AG09319 (cell line): ENCODE results near the gene FBXL20.

Experiments used
- DNase-seq: peaks from one replicate; pipeline ENCODE4 v3.0.0-alpha.2; 2010; ENCODE audit warnings: low read depth; ENCODE audit errors: extremely low read depth
- TF ChIP-seq, protein P1 (sequence below): IDR thresholded peaks from 2 replicates; pipeline ENCODE4 v1.5.1; 2011; ENCODE audit warnings: low read depth, mild to moderate bottlenecking, inconsistent platforms, low read length, moderate library complexity

FBXL20 gene

DNA sequence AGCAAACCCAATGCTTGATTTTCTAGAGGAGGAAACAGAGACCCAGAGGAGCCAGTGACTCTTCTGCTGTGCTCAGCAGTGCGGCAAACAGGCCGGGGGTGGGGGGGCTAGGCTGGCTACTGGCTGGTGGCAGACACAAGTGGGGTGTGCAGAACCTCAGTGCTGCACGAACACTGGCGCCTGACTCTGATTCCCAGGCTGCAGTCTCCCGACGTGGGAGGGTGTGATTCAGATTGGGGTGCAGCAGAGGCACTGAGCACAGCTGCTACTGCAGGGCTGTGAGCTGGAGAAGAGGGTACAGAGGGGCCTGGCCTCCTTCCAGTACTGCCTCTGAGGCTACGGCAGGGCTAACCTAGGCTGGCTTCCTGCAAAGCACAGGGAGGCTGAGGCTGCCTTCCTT lies 193.3 kb downstream of the FBXL20 start:
- TF ChIP-seq, protein P1, sequence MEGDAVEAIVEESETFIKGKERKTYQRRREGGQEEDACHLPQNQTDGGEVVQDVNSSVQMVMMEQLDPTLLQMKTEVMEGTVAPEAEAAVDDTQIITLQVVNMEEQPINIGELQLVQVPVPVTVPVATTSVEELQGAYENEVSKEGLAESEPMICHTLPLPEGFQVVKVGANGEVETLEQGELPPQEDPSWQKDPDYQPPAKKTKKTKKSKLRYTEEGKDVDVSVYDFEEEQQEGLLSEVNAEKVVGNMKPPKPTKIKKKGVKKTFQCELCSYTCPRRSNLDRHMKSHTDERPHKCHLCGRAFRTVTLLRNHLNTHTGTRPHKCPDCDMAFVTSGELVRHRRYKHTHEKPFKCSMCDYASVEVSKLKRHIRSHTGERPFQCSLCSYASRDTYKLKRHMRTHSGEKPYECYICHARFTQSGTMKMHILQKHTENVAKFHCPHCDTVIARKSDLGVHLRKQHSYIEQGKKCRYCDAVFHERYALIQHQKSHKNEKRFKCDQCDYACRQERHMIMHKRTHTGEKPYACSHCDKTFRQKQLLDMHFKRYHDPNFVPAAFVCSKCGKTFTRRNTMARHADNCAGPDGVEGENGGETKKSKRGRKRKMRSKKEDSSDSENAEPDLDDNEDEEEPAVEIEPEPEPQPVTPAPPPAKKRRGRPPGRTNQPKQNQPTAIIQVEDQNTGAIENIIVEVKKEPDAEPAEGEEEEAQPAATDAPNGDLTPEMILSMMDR, result no peak
- DNase-seq, result no peak

DNA sequence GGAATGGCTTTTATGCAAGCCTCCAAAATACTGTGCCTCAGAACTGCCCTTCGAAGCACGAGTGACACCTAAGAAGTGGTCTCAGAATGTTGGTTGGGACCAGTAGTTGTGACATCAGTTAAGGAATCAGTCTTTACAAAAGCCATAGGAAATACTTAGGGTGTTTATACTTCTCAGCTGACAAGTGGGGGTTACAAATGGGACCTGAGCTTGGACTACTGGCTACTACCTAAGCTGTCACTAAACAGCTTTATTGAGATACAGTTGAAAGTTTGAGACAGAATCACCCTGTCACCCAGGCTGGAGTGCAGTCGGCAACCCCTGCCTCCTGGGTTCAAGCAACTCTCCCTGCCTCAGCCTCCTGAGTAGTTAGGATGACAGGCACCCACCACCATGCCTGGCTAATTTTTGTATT lies 196.3 kb downstream of the FBXL20 start:
- DNase-seq, result no peak
- TF ChIP-seq, protein P1, result no peak

DNA sequence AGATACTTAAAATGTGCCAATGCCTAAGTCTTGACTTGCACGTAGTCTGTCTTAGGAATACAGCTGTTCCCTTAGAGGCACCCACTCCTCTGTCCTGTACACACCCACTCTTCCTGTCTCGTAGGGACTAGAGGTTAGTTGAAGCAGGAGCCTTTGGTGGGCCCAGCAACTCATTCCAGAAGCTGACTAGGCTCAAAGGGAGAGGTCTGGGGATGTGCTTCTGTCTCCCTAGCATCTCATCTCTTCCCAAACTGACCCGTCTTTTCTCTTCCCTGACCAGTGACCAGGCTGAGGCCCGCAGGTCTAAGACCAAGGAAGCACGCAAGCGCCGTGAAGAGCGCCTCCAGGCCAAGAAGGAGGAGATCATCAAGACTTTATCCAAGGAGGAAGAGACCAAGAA lies 197.2 kb downstream of the FBXL20 start:
- TF ChIP-seq, protein P1, result no peak
- no peak for DNase-seq
